CD4-positive, alpha-beta T cell (primary cell): Measurements from ENCODE around the gene ARL15. TPM values are rescaled to one million over a fixed set of nuclear protein-coding genes. Genes with fewer than 3 reads are reported as not detected.

Source experiments
- ATAC-seq: fragments of 200-7000 bp; cut with Tn5 transposase; one replicate; pipeline ENCODE4 v1.10.0; 2022; ENCODE audit warnings: mild to moderate bottlenecking; ENCODE audit not compliant: poor library complexity
- CTCF ChIA-PET: fragments of 350-600 bp; sonication (Branson Sonifier 250); formaldehyde crosslinking; loops from one replicate; lab custom pipeline; 2021; ENCODE audit warnings: antibody characterized with exemption, inconsistent platforms; lab: Charles Lee
- POLR2A ChIA-PET: fragments of 350-600 bp; sonication (Branson Sonifier 250); formaldehyde crosslinking; loops from one replicate; lab custom pipeline; 2021; ENCODE audit warnings: antibody characterized with exemption, inconsistent platforms; lab: Charles Lee
- DNase-seq, 14 experiments: peaks; one replicate each; pipeline ENCODE4 v3.0.0-alpha.2; 2013 to 2020; ENCODE audit warnings: mixed read lengths in 2 of 14
- H3K27ac ChIP-seq, 2 donors: one replicate each; pipeline versions ENCODE4 v1.5.1 to v1.7.0; 2013; ENCODE audit warnings: low read length in 2 of 2, low read depth in 1 of 2, mild to moderate bottlenecking in 1 of 2
- H3K27me3 ChIP-seq, 2 experiments: 1 replicate in 1 of 2; 2 replicates in 1 of 2; pipeline versions ENCODE4 v1.6.1 to v1.7.0; 2013; ENCODE audit warnings: low read length in 2 of 2, control low read depth in 1 of 2, mild to moderate bottlenecking in 1 of 2, moderate library complexity in 1 of 2; ENCODE audit not compliant: insufficient read depth in 2 of 2, control insufficient read depth in 1 of 2
- H3K36me3 ChIP-seq: one replicate; pipeline ENCODE4 v1.6.1; 2013; ENCODE audit warnings: low read length, control low read depth; ENCODE audit not compliant: insufficient read depth
- H3K4me1 ChIP-seq: one replicate; pipeline ENCODE4 v1.6.1; 2013; ENCODE audit warnings: low read length, control low read depth; ENCODE audit not compliant: insufficient read depth
- H3K4me3 ChIP-seq: one replicate; pipeline ENCODE4 v1.5.1; 2013; ENCODE audit warnings: mild to moderate bottlenecking, low read length, moderate library complexity
- H3K9me3 ChIP-seq, 2 experiments: 1 replicate in 1 of 2; 2 replicates in 1 of 2; pipeline versions ENCODE4 v1.6.1 to v1.7.0; 2013; ENCODE audit warnings: low read length in 2 of 2, mild to moderate bottlenecking in 2 of 2, control low read depth in 1 of 2, moderate library complexity in 1 of 2; ENCODE audit not compliant: control insufficient read depth in 1 of 2, insufficient read depth in 1 of 2
- H3K27ac Mint-ChIP-seq: one replicate; pipeline ENCODE4 v1.8.0; 2020; ENCODE audit warnings: mixed read lengths
- H3K27me3 Mint-ChIP-seq: one replicate; pipeline ENCODE4 v1.8.0; 2021; ENCODE audit warnings: mixed read lengths
- H3K36me3 Mint-ChIP-seq: one replicate; pipeline ENCODE4 v1.8.0; 2021; ENCODE audit warnings: low read depth, mixed read lengths
- H3K4me1 Mint-ChIP-seq: one replicate; pipeline ENCODE4 v1.8.0; 2021; ENCODE audit warnings: low read depth, mixed read lengths
- H3K4me3 Mint-ChIP-seq: one replicate; pipeline ENCODE4 v1.8.0; 2020; ENCODE audit warnings: mild to moderate bottlenecking, mixed read lengths
- H3K9me3 Mint-ChIP-seq: one replicate; pipeline ENCODE4 v1.8.0; 2020; ENCODE audit warnings: mixed read lengths
- CTCF ChIP-seq: fragments of 200-600 bp; IDR thresholded peaks from one replicate; pipeline ENCODE4 v1.8.0; 2022; ENCODE audit warnings: antibody characterized with exemption, mild to moderate bottlenecking
- intact Hi-C, 2 experiments: fragments of 100-400 bp; cut with DNase I in 1 of 2; cut with micrococcal nuclease in 1 of 2; formaldehyde crosslinking; loops; one replicate each; pipeline versions ENCODE4 v1.15.1 to v1.9.0; 2023 to 2025; cut with DNase I, micrococcal nuclease
- total RNA-seq, 174 experiments: library from RNA in 2 of 174; stranded (reverse) in 2 of 174; gene quantifications; one replicate each; pipeline ENCODE4 v1.2.3 and lab custom pipeline; 2021 to 2026

The ARL15 gene
- total RNA-seq, 2 experiments from 2014 or later = 9.1 to 10.6 TPM

- Histone ChIP-seq H3K27me3 (no peaks in the 10 kb centered on the region), H3K4me1 (no peaks in the 10 kb centered on the region), H3K36me3 (no peaks in the 10 kb centered on the region), H3K9me3 (no peaks in the 10 kb centered on the region), H3K4me3 (no peak overlapping the region), H3K27ac (no peak overlapping the region)
- no peaks in the 10 kb centered on the region for H3K27me3 Mint-ChIP-seq
- no peak for ATAC-seq
- CTCF ChIA-PET = no interaction called here
- no peak for DNase-seq
- no peaks in the 10 kb centered on the region for H3K4me1 Mint-ChIP-seq
- H3K27ac Mint-ChIP-seq = no peak overlapping the region
- POLR2A ChIA-PET = no interaction called here
- peaks cover 18% of the 10 kb centered on the region for H3K36me3 Mint-ChIP-seq
- no peak for TF ChIP-seq CTCF
- H3K9me3 Mint-ChIP-seq = no peaks in the 10 kb centered on the region
- intact Hi-C loops = no loop called here
- H3K4me3 Mint-ChIP-seq = no peak overlapping the region
Observed at GRCh38 chr5:54083851-54084250, 226.5 kb downstream of the ARL15 start.

- no peak for ATAC-seq
Observed at GRCh38 chr5:54083245-54083644, 227.1 kb downstream of the ARL15 start.

GRCh38 chr5:54081415-54081814 lies 229.0 kb downstream of the ARL15 start:
- H3K27ac ChIP-seq = no peak overlapping the region
- H3K27me3 ChIP-seq = no peaks in the 10 kb centered on the region
- ATAC-seq (no peak), DNase-seq (no peak)
- H3K4me3 ChIP-seq = no peak overlapping the region
- Mint-ChIP-seq H3K27ac (no peak overlapping the region), H3K36me3 (peaks cover 25% of the 10 kb centered on the region), H3K4me1 (no peaks in the 10 kb centered on the region), H3K27me3 (no peaks in the 10 kb centered on the region), H3K9me3 (no peaks in the 10 kb centered on the region), H3K4me3 (no peak overlapping the region)
- POLR2A ChIA-PET = no interaction called here
- H3K9me3 ChIP-seq = no peaks in the 10 kb centered on the region
- TF ChIP-seq CTCF = no peak
- intact Hi-C loops = no loop called here
- H3K4me1 ChIP-seq = no peaks in the 10 kb centered on the region
- H3K36me3 ChIP-seq = no peaks in the 10 kb centered on the region
- CTCF ChIA-PET = no interaction called here

More at GRCh38 chr5:54083245-54083644, 227.1 kb downstream of the ARL15 start:
- intact Hi-C loops = no loop called here
- Histone ChIP-seq H3K27ac (no peak overlapping the region), H3K4me1 (no peaks in the 10 kb centered on the region), H3K27me3 (no peaks in the 10 kb centered on the region), H3K9me3 (no peaks in the 10 kb centered on the region), H3K36me3 (no peaks in the 10 kb centered on the region), H3K4me3 (no peak overlapping the region)
- peaks cover 18% of the 10 kb centered on the region for H3K36me3 Mint-ChIP-seq
- no peak overlapping the region for H3K4me3 Mint-ChIP-seq
- ChIA-PET POLR2A (no interaction called here), CTCF (no interaction called here)
- no peaks in the 10 kb centered on the region for H3K9me3 Mint-ChIP-seq
- no peak overlapping the region for H3K27ac Mint-ChIP-seq
- no peaks in the 10 kb centered on the region for H3K27me3 Mint-ChIP-seq
- no peak for DNase-seq
- H3K4me1 Mint-ChIP-seq = no peaks in the 10 kb centered on the region
- TF ChIP-seq CTCF = no peak
